GM12891 (cell line): ENCODE results near the gene CDYL.

Experiments
- DNase-seq: peaks from one replicate; pipeline ENCODE4 v3.0.0; 2011; ENCODE audit warnings: low spot score; ENCODE audit not compliant: insufficient read length
- FAIRE-seq: peaks from 2 replicates; lab custom pipeline; 2011; peaks lifted over from hg19 to GRCh38; lab: Jason Lieb, UNC
- PAX5 ChIP-seq: IDR thresholded peaks from 2 replicates; pipeline ENCODE4 v1.6.1; 2011; ENCODE audit warnings: low read length, moderate library complexity, mild to moderate bottlenecking; ENCODE audit not compliant: insufficient read depth, severe bottlenecking
- POLR2A ChIP-seq: IDR thresholded peaks from 2 replicates; pipeline ENCODE4 v1.6.1; 2011; ENCODE audit warnings: low read depth, low read length, control low read depth
- POLR2AphosphoS5 ChIP-seq: IDR thresholded peaks from 2 replicates; pipeline ENCODE4 v1.6.1; 2011; ENCODE audit warnings: low read depth, low read length, control low read depth
- POU2F2 ChIP-seq: IDR thresholded peaks from 2 replicates; pipeline ENCODE4 v1.6.1; 2011; ENCODE audit warnings: low read depth, mild to moderate bottlenecking, control low read depth, low read length, moderate library complexity
- SPI1 ChIP-seq: IDR thresholded peaks from 2 replicates; pipeline ENCODE4 v1.6.1; 2011; ENCODE audit warnings: low read depth, low read length, control low read depth
- TAF1 ChIP-seq: IDR thresholded peaks from 2 replicates; pipeline ENCODE4 v1.6.1; 2011; ENCODE audit warnings: low read depth, low read length, control low read depth

The CDYL gene

DNA sequence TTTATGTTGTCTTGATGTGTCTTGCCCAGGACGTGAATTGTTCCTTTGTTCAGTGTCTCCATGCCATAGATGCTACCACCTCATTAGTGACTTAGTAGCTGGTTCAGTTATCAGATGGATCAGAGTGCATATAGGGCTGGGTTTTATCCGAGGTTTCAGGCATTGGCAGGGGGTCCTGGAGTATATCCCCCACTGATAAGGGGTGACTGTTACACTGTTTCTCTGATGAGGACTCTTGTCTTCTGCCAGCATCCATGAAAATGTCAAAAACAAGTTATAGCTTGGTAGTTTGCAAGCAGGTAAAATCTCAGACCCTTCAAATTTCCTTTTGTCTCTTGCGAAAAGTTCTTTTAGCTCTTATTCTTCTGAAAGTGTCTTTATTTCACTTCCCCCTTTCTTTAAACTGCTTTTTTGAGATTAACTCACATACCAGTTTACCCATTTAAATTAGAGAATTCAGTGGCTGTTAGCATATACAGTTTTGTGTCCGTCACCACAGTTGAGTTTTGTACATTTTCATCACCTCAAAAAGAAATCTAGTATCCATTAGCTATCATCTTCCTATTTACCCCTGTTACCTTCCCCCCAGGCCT is 109.2 kb downstream of the CDYL start:
- DNase-seq (no peak), FAIRE-seq (peak; percentile 75)
- peak; percentile 88 for TF ChIP-seq SPI1
- TF ChIP-seq POLR2AphosphoS5: no peak

DNA sequence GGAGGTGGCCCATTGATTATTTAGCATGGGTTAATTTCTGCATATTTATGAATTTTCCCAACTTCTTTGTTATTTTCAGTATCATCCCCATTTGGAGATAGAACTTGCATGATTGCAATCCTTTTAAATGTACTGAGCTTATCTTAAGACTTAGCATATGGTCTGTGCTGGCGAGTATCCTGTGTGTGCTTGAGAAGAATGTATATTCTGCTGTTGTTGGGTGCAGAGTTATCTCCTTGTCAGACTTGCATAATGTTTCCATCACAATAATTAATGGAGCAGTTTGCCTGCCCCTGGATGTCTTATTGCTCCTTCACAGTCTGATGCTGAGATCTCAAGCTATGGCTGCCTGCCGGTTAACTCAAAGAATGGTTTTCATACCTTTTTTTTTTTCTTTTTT is 112.6 kb downstream of the CDYL start:
- DNase-seq: no peak
- TF ChIP-seq PAX5 (no peak), POLR2AphosphoS5 (no peak), SPI1 (no peak), TAF1 (no peak), POU2F2 (no peak), POLR2A (no peak)
- no peak for FAIRE-seq

DNA sequence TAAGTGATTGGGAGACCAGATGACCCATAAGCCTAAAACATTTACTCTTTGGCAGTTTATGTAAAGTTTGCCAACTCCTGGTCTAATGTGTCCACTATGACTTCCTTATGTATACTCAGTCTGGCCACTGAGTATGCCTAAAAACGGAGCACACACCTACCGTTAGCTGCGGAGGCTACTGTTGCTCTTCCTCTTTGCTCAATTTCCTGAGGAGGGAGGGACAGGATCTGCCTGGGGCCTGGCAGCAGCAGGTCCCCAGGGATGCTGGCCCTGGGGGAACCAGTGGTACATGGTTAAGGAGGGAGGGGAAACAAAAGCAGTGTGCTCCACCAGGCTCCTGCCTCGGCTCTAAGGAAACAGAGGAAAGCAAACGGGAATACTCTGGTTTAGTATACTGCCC is 113.5 kb downstream of the CDYL start:
- DNase-seq (no peak), FAIRE-seq (peak; percentile 72)
- TF ChIP-seq POLR2A (no peak), TAF1 (no peak), PAX5 (no peak), POLR2AphosphoS5 (no peak), SPI1 (no peak), POU2F2 (no peak)

DNA sequence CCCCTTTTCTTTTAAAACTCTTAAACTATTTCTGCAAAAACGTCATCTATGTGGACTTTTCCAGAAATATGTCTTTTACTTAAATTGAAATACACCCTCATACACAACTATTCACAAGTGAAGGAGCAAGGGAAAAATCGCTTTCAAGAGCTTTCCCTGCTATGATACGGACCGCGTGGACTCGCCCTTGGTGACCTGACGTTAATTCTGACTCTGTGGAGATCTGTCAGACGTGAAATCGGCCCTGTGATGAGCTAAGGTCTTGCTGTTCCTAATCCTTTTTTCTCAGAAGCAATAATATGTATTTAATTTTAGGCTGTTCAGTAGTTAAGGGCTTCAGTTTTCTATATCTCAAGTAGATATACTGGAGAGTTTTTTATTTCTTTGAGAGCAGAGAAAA is 114.0 kb downstream of the CDYL start:
- no peak for TF ChIP-seq POLR2A
- TF ChIP-seq SPI1: no peak
- no peak for TF ChIP-seq POLR2AphosphoS5
- TF ChIP-seq TAF1: no peak
- no peak for TF ChIP-seq PAX5
- no peak for TF ChIP-seq POU2F2
- DNase-seq: no peak
- no peak for FAIRE-seq

DNA sequence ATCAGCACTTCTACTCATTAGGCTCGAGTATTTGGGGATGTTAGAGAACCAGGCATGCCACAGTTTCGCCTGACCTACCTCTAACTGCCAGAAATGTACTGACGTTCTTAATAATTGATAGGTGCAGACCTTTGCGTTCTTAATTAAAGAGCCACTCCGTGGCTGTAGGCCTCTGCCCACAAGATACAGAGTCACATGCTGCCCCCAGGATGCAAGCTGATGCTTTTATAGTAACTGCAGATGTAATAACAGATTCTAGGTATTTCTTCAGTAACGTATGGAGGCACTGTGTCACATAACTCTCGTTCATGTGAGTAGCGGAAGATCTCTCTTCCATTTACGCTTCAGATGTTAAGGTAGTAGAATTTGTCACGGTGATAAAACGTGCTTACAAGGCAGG is 114.4 kb downstream of the CDYL start:
- no peak for DNase-seq
- no peak for FAIRE-seq
- TF ChIP-seq SPI1 (no peak), POLR2A (no peak), TAF1 (no peak)

DNA sequence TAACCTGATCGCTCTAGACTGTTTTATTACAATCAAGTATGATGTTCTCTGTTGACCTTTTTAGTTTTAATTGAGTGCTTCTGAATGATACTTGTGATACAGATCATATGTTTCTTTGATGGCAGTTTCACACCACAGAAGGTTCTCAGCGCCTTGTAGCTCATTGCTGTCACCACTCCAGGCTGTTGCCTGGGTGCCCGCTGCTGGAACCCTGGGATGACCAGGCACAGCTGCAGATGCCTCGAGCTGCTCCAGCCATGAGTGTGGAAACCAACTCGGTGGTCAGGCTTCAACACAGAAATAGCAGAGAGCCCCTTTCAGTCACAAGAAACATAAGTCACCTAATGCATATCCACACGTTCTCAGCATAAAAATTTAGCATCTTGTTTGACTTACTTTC is 114.9 kb downstream of the CDYL start:
- TF ChIP-seq POLR2AphosphoS5: no peak
- no peak for TF ChIP-seq PAX5
- no peak for TF ChIP-seq POU2F2
- TF ChIP-seq SPI1: no peak
- TF ChIP-seq POLR2A: no peak
- no peak for TF ChIP-seq TAF1
- DNase-seq (no peak), FAIRE-seq (no peak)

DNA sequence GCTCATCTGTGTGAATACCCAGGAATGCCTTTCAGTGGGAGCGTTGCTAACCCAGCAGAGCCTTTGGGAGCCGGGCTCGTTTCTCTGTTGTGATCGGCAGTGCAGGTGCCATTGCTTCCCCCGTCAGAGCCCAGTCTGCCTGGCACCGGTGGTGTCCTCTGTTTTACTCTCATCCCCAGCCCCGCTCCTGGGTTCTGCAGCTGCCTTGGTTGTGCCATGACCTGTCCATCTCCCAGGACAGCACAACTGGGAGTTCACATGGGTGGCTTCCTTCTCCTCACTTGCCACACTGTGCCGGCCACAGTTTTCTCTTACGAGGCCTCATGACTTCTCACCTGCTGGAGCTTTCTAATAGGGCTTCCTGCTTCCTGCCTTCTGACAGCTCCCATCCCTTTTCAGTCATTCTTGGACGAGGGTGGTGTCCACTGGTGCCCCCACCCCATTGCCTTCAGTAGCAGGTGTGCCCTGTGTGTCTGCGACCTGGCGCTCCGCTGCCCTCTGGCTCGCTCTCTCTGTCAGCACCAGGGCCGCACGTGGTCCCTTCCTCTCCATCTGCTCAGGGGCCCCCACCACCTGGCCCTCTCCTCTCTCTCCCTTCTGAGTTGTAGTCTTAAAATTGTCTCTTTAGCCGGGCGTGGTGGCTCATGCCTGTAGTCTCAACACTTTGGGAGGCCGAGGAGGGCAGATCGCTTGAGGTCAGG is 116.7 kb downstream of the CDYL start:
- TF ChIP-seq POU2F2 (no peak), SPI1 (no peak), POLR2AphosphoS5 (no peak), TAF1 (no peak), PAX5 (no peak), POLR2A (no peak)
- DNase-seq (no peak), FAIRE-seq (no peak)

DNA sequence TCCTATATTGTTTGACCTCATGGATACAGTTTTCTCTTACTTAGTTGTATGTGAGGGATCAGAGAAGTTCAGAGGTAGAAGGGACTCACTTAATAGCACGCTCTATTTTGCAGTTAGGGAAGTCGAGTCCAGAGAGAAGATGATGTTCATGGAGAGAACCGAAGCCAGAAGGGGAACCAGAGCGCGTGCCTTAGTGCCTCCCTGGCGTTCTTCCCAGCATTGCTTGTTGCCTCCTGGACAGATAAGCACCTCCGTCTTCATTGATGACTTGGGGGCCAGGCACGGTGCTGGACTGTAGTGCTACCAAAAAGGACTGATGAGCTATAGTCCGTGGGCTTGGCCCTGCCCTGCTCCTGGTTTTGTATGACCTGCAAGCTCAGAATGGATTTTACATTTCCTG is 117.8 kb downstream of the CDYL start:
- TF ChIP-seq POLR2AphosphoS5: no peak
- TF ChIP-seq PAX5: no peak
- no peak for TF ChIP-seq POLR2A
- no peak for TF ChIP-seq SPI1
- no peak for TF ChIP-seq TAF1
- no peak for TF ChIP-seq POU2F2
- DNase-seq (no peak), FAIRE-seq (no peak)

DNA sequence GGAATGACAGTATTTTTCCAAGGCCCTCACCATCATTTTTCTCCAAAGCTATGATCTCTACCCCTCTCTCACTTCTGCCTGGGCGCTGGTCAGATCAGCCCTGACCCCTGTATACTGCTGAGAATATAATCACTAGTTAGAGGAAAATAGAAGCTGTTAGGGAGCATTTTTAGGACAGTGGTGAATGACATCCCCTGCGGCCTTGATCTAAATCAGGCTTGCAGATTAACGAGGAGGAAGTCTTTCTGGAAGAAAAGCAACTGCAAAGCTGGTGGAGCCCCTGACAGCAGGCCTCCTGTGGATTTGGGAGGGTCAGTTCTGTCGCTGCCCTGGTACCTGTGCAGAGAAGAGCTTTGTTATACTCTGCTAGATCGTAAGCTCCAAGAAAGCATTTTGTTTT is 119.8 kb downstream of the CDYL start:
- DNase-seq: no peak
- FAIRE-seq: no peak
- TF ChIP-seq POLR2A: no peak
- TF ChIP-seq TAF1: no peak
- no peak for TF ChIP-seq SPI1
- TF ChIP-seq PAX5: no peak

DNA sequence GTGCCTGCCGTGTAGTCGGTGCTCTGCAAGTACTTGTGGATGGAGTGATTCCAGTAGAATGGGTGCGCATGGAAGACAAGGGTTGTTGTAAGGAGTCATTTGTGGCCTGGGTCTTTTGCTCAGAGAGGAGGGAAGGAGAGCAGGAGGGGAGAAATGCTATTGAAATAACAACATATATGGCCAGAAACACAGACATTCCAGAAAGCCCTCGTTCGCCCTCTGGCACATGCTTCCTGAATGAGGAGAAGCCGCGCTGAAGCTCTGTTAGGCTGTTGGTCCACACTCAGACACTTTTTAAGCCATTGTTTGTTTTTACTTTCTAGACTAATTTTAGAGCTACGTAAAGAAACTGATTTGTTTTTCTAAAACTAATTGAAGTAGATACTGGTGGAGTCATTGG is 120.2 kb downstream of the CDYL start:
- no peak for FAIRE-seq

More for the DNA sequence above, 120.2 kb downstream of the CDYL start:
- TF ChIP-seq POLR2AphosphoS5 (no peak), POLR2A (no peak), SPI1 (no peak), TAF1 (no peak), PAX5 (no peak)
- DNase-seq: no peak
